HCT116 (cell line): Measurements from ENCODE around the gene CASQ1. TPM values are rescaled to one million over a fixed set of nuclear protein-coding genes. Genes with fewer than 3 reads are reported as not detected.

Experiments used
- ATAC-seq: fragments of 200-7000 bp; cut with Tn5 transposase; 2 replicates; pipeline ENCODE4 v1.9.1; 2020; ENCODE audit warnings: mild to moderate bottlenecking, moderate library complexity
- BruUV-seq: library from RNA; stranded (reverse); fragments of 400-500 nt; replicated peaks from 2 replicates; lab custom pipeline; 2021; lab: Mats Ljungman, UMichigan
- CTCF ChIA-PET: fragments of 300-600 bp; sonication (Branson Sonifier 250); formaldehyde crosslinking; loops from one replicate; lab custom pipeline; 2021; ENCODE audit warnings: antibody characterized with exemption; lab: Charles Lee
- POLR2A ChIA-PET: fragments of 300-600, 350-600 bp; sonication (Branson Sonifier 250); formaldehyde crosslinking; loops from one replicate; lab custom pipeline; 2021; ENCODE audit warnings: antibody characterized with exemption; lab: Charles Lee
- RAD21 ChIA-PET, 2 experiments: fragments of 300-600 bp; sonication (Branson Sonifier 250); formaldehyde crosslinking; loops; one replicate each; lab custom pipeline; 2023; ENCODE audit warnings: low total read pairs in 2 of 2; ENCODE audit not compliant: uncharacterized antibody in 2 of 2, unreplicated experiment in 2 of 2, low non-redundant PET in 1 of 2; lab: Charles Lee
- DNase-seq: peaks from one replicate; pipeline ENCODE4 v3.0.0-alpha.2; 2010; ENCODE audit warnings: low read depth, low spot score
- H2AFZ ChIP-seq: fragments of 200-600 bp; shearing (Covaris generic), sonication (generic); 2 replicates; pipeline ENCODE4 v1.6.1; 2017; ENCODE audit warnings: low read depth, mixed run types, mixed read lengths, antibody characterized with exemption, low read length; ENCODE audit not compliant: poor library complexity, severe bottlenecking
- H3K27ac ChIP-seq: 2 replicates; pipeline ENCODE4 v1.5.1; 2012; ENCODE audit warnings: low read depth, low read length
- H3K27me3 ChIP-seq: fragments of 200-600 bp; sonication (generic); 2 replicates; pipeline ENCODE4 v1.6.1; 2016; ENCODE audit warnings: mixed run types, low read length, mixed read lengths; ENCODE audit not compliant: insufficient read depth
- H3K36me3 ChIP-seq, 2 experiments: fragments of 200-500 bp in 1 of 2; fragments of 200-600 bp in 1 of 2; sonication (Bioruptor generic) in 1 of 2; sonication (generic) in 1 of 2; 2 replicates each; pipeline versions ENCODE4 v1.5.1 to v1.6.1; 2014 to 2016; ENCODE audit warnings: low read length in 2 of 2, inconsistent platforms in 1 of 2, mixed read lengths in 1 of 2, mixed run types in 1 of 2; ENCODE audit not compliant: insufficient read depth in 2 of 2, control insufficient read depth in 1 of 2
- H3K4me1 ChIP-seq, 2 experiments: fragments of 200-600 bp in 1 of 2; sonication (generic) in 1 of 2; 2 replicates each; pipeline versions ENCODE4 v1.5.1 to v1.6.1; 2012 to 2017; ENCODE audit warnings: low read length in 2 of 2, inconsistent platforms in 1 of 2, mild to moderate bottlenecking in 1 of 2, mixed read lengths in 1 of 2, mixed run types in 1 of 2, moderate library complexity in 1 of 2; ENCODE audit not compliant: insufficient read depth in 2 of 2, control insufficient read depth in 1 of 2
- H3K4me2 ChIP-seq: fragments of 200-600 bp; sonication (generic); 2 replicates; pipeline ENCODE4 v1.6.1; 2017; ENCODE audit warnings: mixed run types, low read length, mixed read lengths
- H3K4me3 ChIP-seq, 2 experiments: fragments of 200-600 bp in 1 of 2; sonication (generic) in 1 of 2; replicated peaks in 1 of 2; 2 replicates each; pipeline ENCODE4 v1.5.1; 2011 to 2016; ENCODE audit warnings: low read length in 2 of 2, control low read depth in 1 of 2, low read depth in 1 of 2, mild to moderate bottlenecking in 1 of 2, mixed read lengths in 1 of 2, mixed run types in 1 of 2
- H3K79me2 ChIP-seq: fragments of 200-600 bp; sonication (generic); 2 replicates; pipeline ENCODE4 v1.6.1; 2017; ENCODE audit warnings: mild to moderate bottlenecking, mixed run types, low read length, moderate library complexity, mixed read lengths; ENCODE audit not compliant: insufficient read depth
- H3K9ac ChIP-seq: fragments of 200-600 bp; sonication (generic); 2 replicates; pipeline ENCODE4 v1.6.1; 2016; ENCODE audit warnings: low read length, mixed read lengths
- H3K9me2 ChIP-seq: fragments of 200-600 bp; sonication (generic), shearing (Covaris generic); 2 replicates; pipeline ENCODE4 v1.6.1; 2017; ENCODE audit warnings: mixed run types, mild to moderate bottlenecking, moderate library complexity; ENCODE audit not compliant: insufficient read depth
- H3K9me3 ChIP-seq, 2 experiments: fragments of 200-500 bp in 1 of 2; fragments of 200-600 bp in 1 of 2; sonication (Bioruptor generic) in 1 of 2; sonication (generic) in 1 of 2; 2 replicates each; pipeline ENCODE4 v1.6.1; 2014 to 2017; ENCODE audit warnings: low read length in 2 of 2, mixed read lengths in 2 of 2, inconsistent platforms in 1 of 2, low read depth in 1 of 2, mild to moderate bottlenecking in 1 of 2, mixed run types in 1 of 2, moderate library complexity in 1 of 2; ENCODE audit not compliant: control insufficient read depth in 1 of 2, insufficient read depth in 1 of 2
- H4K20me1 ChIP-seq: fragments of 200-600 bp; sonication (generic), shearing (Covaris generic); 2 replicates; pipeline ENCODE4 v1.6.1; 2017; ENCODE audit warnings: mixed run types, mild to moderate bottlenecking, moderate library complexity; ENCODE audit not compliant: insufficient read depth
- ATF3 ChIP-seq: IDR thresholded peaks from 2 replicates; pipeline ENCODE4 v1.6.1; 2012
- CBX3 ChIP-seq: IDR thresholded peaks from 2 replicates; pipeline ENCODE4 v1.6.1; 2012; ENCODE audit warnings: low read depth
- EGR1 ChIP-seq: IDR thresholded peaks from 2 replicates; pipeline ENCODE4 v1.6.1; 2012; ENCODE audit warnings: low read depth
- EZH2phosphoT487 ChIP-seq: fragments of 200-600 bp; IDR thresholded peaks from 2 replicates; pipeline ENCODE4 v1.6.1; 2018; ENCODE audit warnings: antibody characterized with exemption, borderline replicate concordance
- JUND ChIP-seq: IDR thresholded peaks from 2 replicates; pipeline ENCODE4 v1.6.1; 2012
- MAX ChIP-seq: IDR thresholded peaks from 2 replicates; pipeline ENCODE4 v1.6.1; 2012
- REST ChIP-seq: IDR thresholded peaks from 2 replicates; pipeline ENCODE4 v1.6.1; 2012; ENCODE audit warnings: low read depth
- ZFX ChIP-seq: fragments of 450-650 bp; IDR thresholded peaks from 2 replicates; pipeline ENCODE4 v1.6.1; 2017
- intact Hi-C: fragments of 100-400 bp; cut with micrococcal nuclease; formaldehyde crosslinking; loops from 2 replicates; pipeline ENCODE4 v1.10.0; 2022
- total RNA-seq: library from RNA; stranded (reverse); gene quantifications from one replicate; pipeline ENCODE4 v1.2.1, GENCODE V29; 2021; ENCODE audit not compliant: unreplicated experiment

CASQ1 gene
- total RNA-seq, 1 experiment from 2014 or later: not detected

GRCh38 chr1:160237558-160237957 is 47.2 kb downstream of the CASQ1 start:
- Histone ChIP-seq H3K4me1 (no peaks in the 10 kb centered on the region), H3K4me2 (no peak overlapping the region), H4K20me1 (no peaks in the 10 kb centered on the region), H3K4me3 (no peak overlapping the region), H3K9ac (no peak overlapping the region), H3K9me3 (no peaks in the 10 kb centered on the region), H3K79me2 (peaks cover 1% of the 10 kb centered on the region; the same call in 1 of the 2 replicates), H3K27me3 (no peaks in the 10 kb centered on the region)
- intact Hi-C loops: no loop called here
- no TSS peak for BruUV-seq
- POLR2A ChIA-PET: no interaction called here
- CTCF ChIA-PET: interaction anchor here (1.6 kb wide), 1 partner anchor 44 kb away, joined by 3 read pairs; no protein-coding TSS in a partner anchor
- no peak for TF ChIP-seq ZFX
- no peak for TF ChIP-seq MAX
- TF ChIP-seq EZH2phosphoT487: no peak
- no peak for TF ChIP-seq JUND
- no peak for TF ChIP-seq REST
- no peak for TF ChIP-seq CBX3
- TF ChIP-seq ATF3: no peak
- no peak for TF ChIP-seq EGR1
- TF ChIP-seq, all 23 proteins: peak for 0
- Histone ChIP-seq H2AFZ (no peak overlapping the region), H3K36me3 (peaks cover 33% of the 10 kb centered on the region in 2 experiments; a peak in 3 of 4 replicates), H3K9me2 (no peaks in the 10 kb centered on the region), H3K27ac (no peak overlapping the region)
- RAD21 ChIA-PET: no interaction called here
- ATAC-seq (no peak), DNase-seq (no peak)
